Heart left ventricle (tissue), 16 donors: ENCODE measurements around the gene LRMDA. TPM values are rescaled to one million over a fixed set of nuclear protein-coding genes. Genes with fewer than 3 reads are reported as not detected.

Experiments
- ATAC-seq, 4 donors: fragments of 200-7000 bp; cut with Tn5 transposase; one replicate each; pipeline ENCODE4 v1.9.1; 2020 to 2022; ENCODE audit warnings: moderate library complexity in 4 of 4, mild to moderate bottlenecking in 3 of 4, moderate number of reproducible peaks in 1 of 4
- DNase-seq, 5 donors: peaks; one replicate each; pipeline ENCODE4 v3.0.0-alpha.2; 2020
- H3K27ac ChIP-seq, 12 donors: fragments of 200-600 bp; sonication (generic) in 4 of 12; one replicate each; pipeline versions ENCODE4 v1.5.0 to v1.8.0; 2016 to 2022; ENCODE audit warnings: mild to moderate bottlenecking in 2 of 12
- H3K27me3 ChIP-seq, 9 donors: fragments of 200-600 bp; sonication (generic) in 2 of 9; one replicate each; pipeline versions ENCODE4 v1.5.1 to v1.8.0; 2016 to 2022; ENCODE audit warnings: mild to moderate bottlenecking in 3 of 9
- H3K36me3 ChIP-seq, 9 donors: fragments of 200-600 bp; sonication (generic) in 2 of 9; one replicate each; pipeline versions ENCODE4 v1.5.0 to v1.8.0; 2018 to 2022; ENCODE audit warnings: mild to moderate bottlenecking in 2 of 9
- H3K4me1 ChIP-seq, 12 donors: fragments of 200-600 bp; sonication (generic) in 4 of 12; one replicate each; pipeline versions ENCODE4 v1.5.0 to v1.8.0; 2016 to 2022; ENCODE audit warnings: mild to moderate bottlenecking in 3 of 12
- H3K4me3 ChIP-seq, 12 donors: fragments of 200-600 bp; sonication (generic) in 4 of 12; one replicate each; pipeline versions ENCODE4 v1.5.0 to v1.8.0; 2017 to 2022; ENCODE audit warnings: mild to moderate bottlenecking in 9 of 12, moderate library complexity in 4 of 12
- H3K9me3 ChIP-seq, 12 donors: fragments of 200-600 bp; sonication (generic) in 4 of 12; one replicate each; pipeline versions ENCODE4 v1.5.0 to v1.8.0; 2016 to 2022; ENCODE audit warnings: mild to moderate bottlenecking in 1 of 12
- CTCF ChIP-seq, 12 donors: fragments of 200-600 bp; sonication (generic) in 4 of 12; IDR thresholded peaks; one replicate each; pipeline versions ENCODE4 v1.5.0 to v1.8.0; 2018 to 2022; ENCODE audit warnings: antibody characterized with exemption in 12 of 12, mild to moderate bottlenecking in 5 of 12
- POLR2A ChIP-seq, 2 donors: fragments of 450-650 bp; IDR thresholded peaks; one replicate each; pipeline ENCODE4 v1.6.1; 2017; ENCODE audit warnings: antibody characterized with exemption in 2 of 2, mild to moderate bottlenecking in 2 of 2, moderate library complexity in 2 of 2
- WGBS, 4 donors: extraction: QIAGEN DNeasy Blood & Tissue Kit in 2 of 4; methylation state at CpG; one replicate each; pipeline versions ENCODE4 v1.1.5 to v1.1.7; 2013 to 2018; 5-methylcytosine and 5-hydroxymethylcytosine counted together
- intact Hi-C, 10 donors: fragments of 100-400 bp; cut with DNase I; formaldehyde crosslinking; loops; one replicate each; pipeline versions ENCODE4 v1.11.1 to v1.14.2; 2022
- polyA plus RNA-seq, 2 donors: library from polyadenylated mRNA; stranded (reverse); fragments of 200-250 nt; gene quantifications; one replicate each; pipeline ENCODE4 v1.2.3, GENCODE V29; 2013
- total RNA-seq, 9 donors: library from RNA; depleted of rRNA in 2 of 9; stranded (reverse); fragments of >200 nt in 2 of 9; fragmentation: NEBNext Ultra II Directional in 3 of 9; extraction: Animal tissue kit (Norgen Biotek cat#: 25700) in 3 of 9; gene quantifications; one replicate each; pipeline versions ENCODE4 v1.1.0 to v1.2.4, GENCODE V29; 2016 to 2023
- donor health status: ischemic (EF 13 %, LVEDD 7.1; RV severe dilation, severe dysfunction).
- donor health status: healthy with polysubstance abuse.
- donor health status: DM: no; HTN: yes; CAD: no.
- donor health status: DM: no; HTN: no; CAD: no.
- donor health status: ischemic (EF 25% LVEDD 6.9; RV normal size, moderate dysfunction).
- donor health status: ischemic (EF 25% LVEDD 5.7; RV mildly dilated, moderate dysfunction).
- donor health status: healthy.
- donor health status: DM: yes; HTN: yes; CAD: no.
- donor health status: ischemic (EF 35%, LVEDD 5.7; RV mildly dilated, moderate dysfunction).
- donor health status: nonischemic (EF 11% LVEDD 7.7; RV severe dilation, severe dysfunction).
- donor health status: DM: yes; HTN: yes; CAD: no.
- donor health status: PGD.
- donor health status: ischemic (EF 29% LVEDD 5.4; RV normal size, mild dysfunction).
- donor health status: nonischemic (EF 23%, LVEDD 6.1; RV moderate dilation, normal function).

LRMDA gene
- total and polyA plus RNA-seq, 11 donors: 2.4 to 34.4 (median 14.9) TPM

- intact Hi-C loops: no loop called here
- no peak for DNase-seq
- Histone ChIP-seq H3K9me3 (peaks cover 0 to 16% (median 3%) of the 10 kb centered on the region in 12 donors), H3K27me3 (no peaks in the 10 kb centered on the region), H3K27ac (peak overlapping the region in 1 of 12 donors; percentile 72), H3K36me3 (no peaks in the 10 kb centered on the region), H3K4me1 (peaks cover 0 to 28% (median 1%) of the 10 kb centered on the region in 12 donors), H3K4me3 (no peak overlapping the region)
- 88 to 94% (median 91%) methylated on average over 4 of the region's 4 CpGs for WGBS, 4 donors
- TF ChIP-seq POLR2A (IDR thresholded peaks at IDR 0.05) (no peak), CTCF (IDR thresholded peaks at IDR 0.05) (no peak)
- peak; percentile 25 to 54 (median 45) for ATAC-seq
These were observed 972.5 kb downstream of the LRMDA start for GRCh38 chr10:76403912-76404311.

- Histone ChIP-seq H3K4me1 (peaks cover 0 to 30% (median 4%) of the 10 kb centered on the region in 12 donors), H3K27me3 (no peaks in the 10 kb centered on the region), H3K9me3 (peaks cover 0 to 16% (median 3%) of the 10 kb centered on the region in 12 donors), H3K36me3 (no peaks in the 10 kb centered on the region), H3K27ac (peak overlapping the region in 1 of 12 donors; percentile 72), H3K4me3 (no peak overlapping the region)
- no peak for TF ChIP-seq POLR2A (IDR thresholded peaks at IDR 0.05)
- WGBS, 4 donors: 89 to 92% (median 91%) methylated on average over 4 of the region's 4 CpGs
- intact Hi-C loops: no loop called here
- DNase-seq (no peak), ATAC-seq (peak in 1 of 4 donors; percentile 18)
These were observed 973.1 kb downstream of the LRMDA start for GRCh38 chr10:76404531-76404930.

GRCh38 chr10:76405922-76406321 lies 974.5 kb downstream of the LRMDA start:
- intact Hi-C loops: no loop called here
- no peaks in the 10 kb centered on the region for H3K36me3 ChIP-seq
- peaks cover 0 to 12% (median 3%) of the 10 kb centered on the region in 12 donors for H3K9me3 ChIP-seq
- WGBS, 4 donors: 90% methylated on average over 6 of the region's 6 CpGs
- DNase-seq (no peak), ATAC-seq (peak in 1 of 4 donors; percentile 38)
- H3K27me3 ChIP-seq: no peaks in the 10 kb centered on the region
- peak overlapping the region in 1 of 12 donors; percentile 47 for H3K27ac ChIP-seq
- no peak overlapping the region for H3K4me3 ChIP-seq
- TF ChIP-seq POLR2A (IDR thresholded peaks at IDR 0.05): no peak
- no peak for TF ChIP-seq CTCF (IDR thresholded peaks at IDR 0.05)
- peaks cover 0 to 30% (median 5%) of the 10 kb centered on the region in 12 donors for H3K4me1 ChIP-seq

- WGBS, 4 donors: 85 to 92% (median 88%) methylated on average over 3 of the region's 3 CpGs
- Histone ChIP-seq H3K36me3 (no peaks in the 10 kb centered on the region), H3K4me1 (peaks cover 0 to 27% (median 7%) of the 10 kb centered on the region in 12 donors), H3K4me3 (no peak overlapping the region), H3K27ac (no peak overlapping the region), H3K27me3 (no peaks in the 10 kb centered on the region), H3K9me3 (peaks cover 0 to 12% (median 3%) of the 10 kb centered on the region in 12 donors)
- intact Hi-C loops: no loop called here
- TF ChIP-seq CTCF (IDR thresholded peaks at IDR 0.05): no peak
- TF ChIP-seq POLR2A (IDR thresholded peaks at IDR 0.05): no peak
- ATAC-seq (no peak), DNase-seq (no peak)
These were observed 977.2 kb downstream of the LRMDA start for GRCh38 chr10:76408646-76409045.
